HEK293 (cell line): ENCODE measurements around the gene NEK2.

ENCODE experiments used
- CTCF ChIA-PET: fragments of 350-600 bp; formaldehyde crosslinking; extraction: SDS; loops from one replicate; lab custom pipeline; 2021; ENCODE audit warnings: antibody characterized with exemption; lab: Yijun Ruan, JAX
- POLR2A ChIA-PET: fragments of 300-600 bp; formaldehyde crosslinking; extraction: SDS; loops from one replicate; lab custom pipeline; 2020; ENCODE audit warnings: antibody characterized with exemption, inconsistent platforms; lab: Yijun Ruan, JAX
- H3K27ac ChIP-seq: fragments of 200-500 bp; sonication (Bioruptor generic); 2 replicates; pipeline ENCODE4 v1.5.1; 2014; ENCODE audit warnings: low read depth, low read length, control low read depth, inconsistent platforms; ENCODE audit errors: extremely low read depth
- H3K36me3 ChIP-seq, 2 experiments: fragments of 200-500 bp in 1 of 2; sonication (Bioruptor generic) in 1 of 2; 1 replicate in 1 of 2; 2 replicates in 1 of 2; pipeline ENCODE4 v1.5.1; 2014 to 2017; ENCODE audit warnings: inconsistent platforms in 2 of 2, low read length in 2 of 2; ENCODE audit not compliant: control insufficient read depth in 2 of 2, insufficient read depth in 1 of 2
- H3K4me1 ChIP-seq: fragments of 200-500 bp; sonication (Bioruptor generic); 2 replicates; pipeline ENCODE4 v1.5.1; 2014; ENCODE audit warnings: mild to moderate bottlenecking, low read length, inconsistent platforms; ENCODE audit not compliant: control insufficient read depth, insufficient read depth
- H3K4me3 ChIP-seq: 2 replicates; pipeline ENCODE4 v1.5.1; 2011; ENCODE audit warnings: low read depth, mild to moderate bottlenecking, control low read depth, low read length, moderate library complexity
- H3K9me3 ChIP-seq: fragments of 200-500 bp; sonication (Bioruptor generic); 2 replicates; pipeline ENCODE4 v1.5.1; 2014; ENCODE audit warnings: low read depth, low read length, inconsistent platforms; ENCODE audit not compliant: control insufficient read depth, insufficient read depth
- EGR2 ChIP-seq: fragments of 450-650 bp; formaldehyde crosslinking; IDR thresholded peaks from 2 replicates; pipeline ENCODE4 v1.5.1; 2016; ENCODE audit warnings: low read depth, missing biosample characterization, missing genetic modification characterization
- GLI2 ChIP-seq: fragments of 450-650 bp; formaldehyde crosslinking; IDR thresholded peaks from 2 replicates; pipeline ENCODE4; 2017; ENCODE audit warnings: missing biosample characterization, missing genetic modification characterization, low read depth, borderline replicate concordance
- GLIS2 ChIP-seq: fragments of 450-650 bp; formaldehyde crosslinking; IDR thresholded peaks from 2 replicates; pipeline ENCODE4 v1.5.1; 2016; ENCODE audit warnings: missing biosample characterization, missing genetic modification characterization
- KLF7 ChIP-seq: fragments of 450-650 bp; formaldehyde crosslinking; IDR thresholded peaks from 2 replicates; pipeline ENCODE4 v1.5.1; 2016; ENCODE audit warnings: missing biosample characterization, missing genetic modification characterization, borderline replicate concordance
- SP2 ChIP-seq: fragments of 450-650 bp; formaldehyde crosslinking; IDR thresholded peaks from 2 replicates; pipeline ENCODE4 v1.5.1; 2016; ENCODE audit warnings: missing biosample characterization, missing genetic modification characterization
- SP3 ChIP-seq: fragments of 450-650 bp; formaldehyde crosslinking; IDR thresholded peaks from 2 replicates; pipeline ENCODE4 v1.5.1; 2016; ENCODE audit warnings: missing biosample characterization, missing genetic modification characterization
- ZBTB7A ChIP-seq: fragments of 450-650 bp; formaldehyde crosslinking; IDR thresholded peaks from 2 replicates; pipeline ENCODE4 v1.5.1; 2016; ENCODE audit warnings: low read depth, missing biosample characterization, missing genetic modification characterization
- ZBTB8A ChIP-seq: fragments of 450-650 bp; formaldehyde crosslinking; IDR thresholded peaks from 2 replicates; pipeline ENCODE4 v1.5.1; 2016; ENCODE audit warnings: missing biosample characterization, missing genetic modification characterization
- ZFP41 ChIP-seq: fragments of 450-650 bp; formaldehyde crosslinking; IDR thresholded peaks from 2 replicates; pipeline ENCODE4 v1.5.1; 2016; ENCODE audit warnings: missing biosample characterization, missing genetic modification characterization, borderline replicate concordance
- ZNF174 ChIP-seq: fragments of 450-650 bp; formaldehyde crosslinking; IDR thresholded peaks from 2 replicates; pipeline ENCODE4 v1.5.0; 2017; ENCODE audit warnings: missing biosample characterization, mild to moderate bottlenecking, missing genetic modification characterization
- ZNF354C ChIP-seq: fragments of 450-650 bp; formaldehyde crosslinking; IDR thresholded peaks from 2 replicates; pipeline ENCODE4 v1.5.1; 2016; ENCODE audit warnings: missing biosample characterization, missing genetic modification characterization, low read depth, borderline replicate concordance
- ZNF366 ChIP-seq: fragments of 450-650 bp; formaldehyde crosslinking; conservative IDR thresholded peaks from 2 replicates; pipeline ENCODE4 v1.5.1; 2016; ENCODE audit warnings: missing biosample characterization, missing genetic modification characterization
- ZNF416 ChIP-seq: fragments of 450-650 bp; formaldehyde crosslinking; IDR thresholded peaks from 2 replicates; pipeline ENCODE4 v1.5.1; 2016; ENCODE audit warnings: missing biosample characterization, missing genetic modification characterization
- ZNF473 ChIP-seq: fragments of 450-650 bp; formaldehyde crosslinking; IDR thresholded peaks from 2 replicates; pipeline ENCODE4 v1.5.1; 2017; ENCODE audit warnings: missing biosample characterization, missing genetic modification characterization
- ZNF521 ChIP-seq: fragments of 450-650 bp; formaldehyde crosslinking; IDR thresholded peaks from 2 replicates; pipeline ENCODE4 v1.5.1; 2017; ENCODE audit warnings: missing biosample characterization, mild to moderate bottlenecking, missing genetic modification characterization
- ZNF549 ChIP-seq: fragments of 450-650 bp; IDR thresholded peaks from 2 replicates; pipeline ENCODE4 v1.5.1; 2018; ENCODE audit warnings: missing biosample characterization, missing genetic modification characterization, mild to moderate bottlenecking, inconsistent platforms, moderate library complexity
- ZNF558 ChIP-seq: fragments of 450-650 bp; formaldehyde crosslinking; IDR thresholded peaks from 2 replicates; pipeline ENCODE4 v1.5.1; 2016; ENCODE audit warnings: missing biosample characterization, missing genetic modification characterization
- ZNF596 ChIP-seq: fragments of 450-650 bp; IDR thresholded peaks from 2 replicates; pipeline ENCODE4 v1.5.0; 2018; ENCODE audit warnings: missing biosample characterization, mild to moderate bottlenecking, missing genetic modification characterization, moderate library complexity
- ZNF600 ChIP-seq: fragments of 450-650 bp; formaldehyde crosslinking; IDR thresholded peaks from 2 replicates; pipeline ENCODE4 v1.5.1; 2016; ENCODE audit warnings: missing biosample characterization, missing genetic modification characterization
- ZNF626 ChIP-seq: fragments of 450-650 bp; sonication (Bioruptor Pico); formaldehyde crosslinking; IDR thresholded peaks from 2 replicates; pipeline ENCODE4 v1.5.1; 2018; ENCODE audit warnings: missing biosample characterization, missing genetic modification characterization, inconsistent platforms
- ZNF664 ChIP-seq: fragments of 450-650 bp; formaldehyde crosslinking; IDR thresholded peaks from 2 replicates; pipeline ENCODE4 v1.5.1; 2016; ENCODE audit warnings: missing biosample characterization, missing genetic modification characterization
- ZNF707 ChIP-seq: fragments of 450-650 bp; formaldehyde crosslinking; IDR thresholded peaks from 2 replicates; pipeline ENCODE4 v1.5.1; 2016; ENCODE audit warnings: missing biosample characterization, missing genetic modification characterization
- ZNF76 ChIP-seq: fragments of 450-650 bp; formaldehyde crosslinking; IDR thresholded peaks from 2 replicates; pipeline ENCODE4; 2016; ENCODE audit warnings: low read depth, missing biosample characterization, missing genetic modification characterization, borderline replicate concordance
- TF ChIP-seq, protein P1 (sequence below): fragments of 450-650 bp; formaldehyde crosslinking; IDR thresholded peaks from 2 replicates; pipeline ENCODE4 v1.5.1; 2016; ENCODE audit warnings: missing biosample characterization, missing genetic modification characterization
- TF ChIP-seq, protein P2 (sequence below): fragments of 450-650 bp; formaldehyde crosslinking; IDR thresholded peaks from 2 replicates; pipeline ENCODE4 v1.5.1; 2016; ENCODE audit warnings: missing biosample characterization, missing genetic modification characterization
- TF ChIP-seq, protein P3 (sequence below): fragments of 450-650 bp; formaldehyde crosslinking; IDR thresholded peaks from 2 replicates; pipeline ENCODE4 v1.5.1; 2016; ENCODE audit warnings: missing biosample characterization, missing genetic modification characterization
- TF ChIP-seq, protein P4 (sequence below): IDR thresholded peaks from 2 replicates; pipeline ENCODE4 v1.6.1; 2011; ENCODE audit warnings: mild to moderate bottlenecking, low read depth, low read length, borderline replicate concordance
- TF ChIP-seq, protein P5 (sequence below): fragments of 450-650 bp; formaldehyde crosslinking; IDR thresholded peaks from 2 replicates; pipeline ENCODE4 v1.5.1; 2016; ENCODE audit warnings: missing biosample characterization, missing genetic modification characterization

Gene NEK2

DNA sequence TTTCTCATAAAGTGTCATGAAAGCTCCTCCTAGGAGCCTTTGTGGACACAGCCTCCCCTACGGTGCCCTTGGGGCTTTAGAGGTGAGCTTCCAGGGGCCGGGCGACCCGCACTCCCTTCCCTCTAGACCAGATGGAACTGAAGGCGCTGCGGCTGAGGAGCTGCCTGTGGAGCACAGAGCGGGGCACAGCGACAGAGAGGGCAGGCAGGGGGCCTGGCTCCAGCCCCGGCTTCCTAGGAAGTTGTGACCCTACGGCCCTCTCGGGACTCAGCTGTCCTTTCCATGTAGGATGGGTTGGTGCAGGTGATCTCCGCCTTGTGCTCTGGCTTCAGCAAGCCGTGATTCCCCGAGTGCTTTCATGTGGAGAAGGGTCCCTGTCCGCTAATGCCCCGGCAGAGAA lies 23.6 kb upstream of the NEK2 start (continued):
- TF ChIP-seq, protein P1, sequence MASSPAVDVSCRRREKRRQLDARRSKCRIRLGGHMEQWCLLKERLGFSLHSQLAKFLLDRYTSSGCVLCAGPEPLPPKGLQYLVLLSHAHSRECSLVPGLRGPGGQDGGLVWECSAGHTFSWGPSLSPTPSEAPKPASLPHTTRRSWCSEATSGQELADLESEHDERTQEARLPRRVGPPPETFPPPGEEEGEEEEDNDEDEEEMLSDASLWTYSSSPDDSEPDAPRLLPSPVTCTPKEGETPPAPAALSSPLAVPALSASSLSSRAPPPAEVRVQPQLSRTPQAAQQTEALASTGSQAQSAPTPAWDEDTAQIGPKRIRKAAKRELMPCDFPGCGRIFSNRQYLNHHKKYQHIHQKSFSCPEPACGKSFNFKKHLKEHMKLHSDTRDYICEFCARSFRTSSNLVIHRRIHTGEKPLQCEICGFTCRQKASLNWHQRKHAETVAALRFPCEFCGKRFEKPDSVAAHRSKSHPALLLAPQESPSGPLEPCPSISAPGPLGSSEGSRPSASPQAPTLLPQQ (tag by site-specific recombination): no peak
- no peak for TF ChIP-seq ZNF549 (tag by site-specific recombination)

DNA sequence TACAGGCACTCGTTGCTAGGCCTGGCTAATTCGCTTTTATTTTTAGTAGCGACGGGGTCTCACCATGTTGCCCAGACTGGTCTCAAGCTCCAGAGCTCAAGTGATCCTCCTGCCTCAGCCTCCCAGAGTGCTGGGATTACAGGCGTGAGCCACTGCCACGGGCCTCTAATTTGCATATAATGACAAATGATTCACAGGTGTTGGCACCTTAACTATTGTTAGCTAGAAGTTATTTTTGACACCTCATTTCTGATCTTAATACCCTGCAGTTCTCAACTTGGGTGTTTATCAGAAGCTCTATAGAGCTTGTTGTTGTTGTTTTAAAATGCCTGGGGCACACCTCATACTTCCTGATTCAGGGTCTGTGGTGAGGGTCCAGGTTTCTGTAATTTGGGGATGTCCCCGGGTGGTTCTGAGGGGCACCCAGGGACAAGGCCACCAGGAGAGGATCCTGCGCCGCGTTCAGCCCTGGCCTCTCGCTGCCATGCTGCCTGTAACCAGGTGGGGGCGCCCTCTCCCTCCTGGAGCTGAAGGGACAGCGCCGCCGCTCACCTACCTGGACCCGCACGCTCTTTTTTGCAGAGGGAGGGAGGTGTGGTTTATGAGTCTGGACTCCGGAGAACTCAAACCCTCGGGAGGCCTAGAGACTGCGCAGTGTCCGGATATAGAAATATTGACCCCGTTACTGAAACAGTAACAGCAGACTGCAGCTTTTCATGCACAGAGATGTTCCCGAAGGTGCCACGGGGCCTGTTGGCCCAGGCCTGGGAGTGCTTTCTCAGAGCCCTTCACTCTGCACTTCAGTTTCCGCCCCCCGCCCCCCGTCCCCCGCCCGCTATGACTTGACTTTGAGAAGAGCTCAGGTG lies 23.0 kb upstream of the NEK2 start:
- H3K4me3 ChIP-seq: no peak overlapping the region
- H3K9me3 ChIP-seq: no peaks in the 10 kb centered on the region
- H3K27ac ChIP-seq: no peak overlapping the region
- CTCF ChIA-PET: interaction anchor here (0.5 to 5.2 kb wide), 73 partner anchors 11 to 760 kb away, joined by 3 to 60 read pairs (median 4); partner anchors contain the start of genes DTL, INTS7 and NEK2
- no peaks in the 10 kb centered on the region for H3K4me1 ChIP-seq
- POLR2A ChIA-PET: interaction anchor here (1.6 kb wide), 1 partner anchor 23 kb away, joined by 3 read pairs; no protein-coding TSS in a partner anchor
- H3K36me3 ChIP-seq: no peaks in the 10 kb centered on the region
- TF ChIP-seq ZBTB7A (tag by site-specific recombination): no peak
- TF ChIP-seq, protein P2, sequence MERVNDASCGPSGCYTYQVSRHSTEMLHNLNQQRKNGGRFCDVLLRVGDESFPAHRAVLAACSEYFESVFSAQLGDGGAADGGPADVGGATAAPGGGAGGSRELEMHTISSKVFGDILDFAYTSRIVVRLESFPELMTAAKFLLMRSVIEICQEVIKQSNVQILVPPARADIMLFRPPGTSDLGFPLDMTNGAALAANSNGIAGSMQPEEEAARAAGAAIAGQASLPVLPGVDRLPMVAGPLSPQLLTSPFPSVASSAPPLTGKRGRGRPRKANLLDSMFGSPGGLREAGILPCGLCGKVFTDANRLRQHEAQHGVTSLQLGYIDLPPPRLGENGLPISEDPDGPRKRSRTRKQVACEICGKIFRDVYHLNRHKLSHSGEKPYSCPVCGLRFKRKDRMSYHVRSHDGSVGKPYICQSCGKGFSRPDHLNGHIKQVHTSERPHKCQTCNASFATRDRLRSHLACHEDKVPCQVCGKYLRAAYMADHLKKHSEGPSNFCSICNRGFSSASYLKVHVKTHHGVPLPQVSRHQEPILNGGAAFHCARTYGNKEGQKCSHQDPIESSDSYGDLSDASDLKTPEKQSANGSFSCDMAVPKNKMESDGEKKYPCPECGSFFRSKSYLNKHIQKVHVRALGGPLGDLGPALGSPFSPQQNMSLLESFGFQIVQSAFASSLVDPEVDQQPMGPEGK (tag by site-specific recombination): no peak
- TF ChIP-seq, protein P3, sequence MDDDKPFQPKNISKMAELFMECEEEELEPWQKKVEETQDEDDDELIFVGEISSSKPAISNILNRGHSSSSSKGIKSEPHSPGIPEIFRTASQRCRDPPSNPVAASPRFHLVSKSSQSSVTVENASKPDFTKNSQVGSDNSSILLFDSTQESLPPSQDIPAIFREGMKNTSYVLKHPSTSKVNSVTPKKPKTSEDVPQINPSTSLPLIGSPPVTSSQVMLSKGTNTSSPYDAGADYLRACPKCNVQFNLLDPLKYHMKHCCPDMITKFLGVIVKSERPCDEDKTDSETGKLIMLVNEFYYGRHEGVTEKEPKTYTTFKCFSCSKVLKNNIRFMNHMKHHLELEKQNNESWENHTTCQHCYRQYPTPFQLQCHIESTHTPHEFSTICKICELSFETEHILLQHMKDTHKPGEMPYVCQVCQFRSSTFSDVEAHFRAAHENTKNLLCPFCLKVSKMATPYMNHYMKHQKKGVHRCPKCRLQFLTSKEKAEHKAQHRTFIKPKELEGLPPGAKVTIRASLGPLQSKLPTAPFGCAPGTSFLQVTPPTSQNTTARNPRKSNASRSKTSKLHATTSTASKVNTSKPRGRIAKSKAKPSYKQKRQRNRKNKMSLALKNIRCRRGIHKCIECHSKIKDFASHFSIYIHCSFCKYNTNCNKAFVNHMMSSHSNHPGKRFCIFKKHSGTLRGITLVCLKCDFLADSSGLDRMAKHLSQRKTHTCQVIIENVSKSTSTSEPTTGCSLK (tag by site-specific recombination): no peak
- TF ChIP-seq ZNF76 (tag by site-specific recombination): no peak
- TF ChIP-seq EGR2 (tag by site-specific recombination): no peak
- TF ChIP-seq ZNF521 (tag by site-specific recombination): no peak
- TF ChIP-seq ZNF354C (tag by site-specific recombination): no peak
- no peak for TF ChIP-seq ZNF707 (tag by site-specific recombination)
- TF ChIP-seq GLI2: no peak
- TF ChIP-seq ZBTB8A (tag by site-specific recombination): 0 out of 2 replicates have a peak, but pooled peaks have one; percentile 15
- TF ChIP-seq SP3 (tag by site-specific recombination): 0 out of 2 replicates have a peak, but pooled peaks have one; percentile 27
- 0 out of 2 replicates have a peak, but pooled peaks have one; percentile 26 for TF ChIP-seq ZNF600 (tag by site-specific recombination)
- TF ChIP-seq ZNF596: no peak
- no peak for TF ChIP-seq ZNF558 (tag by site-specific recombination)
- TF ChIP-seq ZNF366 (tag by site-specific recombination): 0 out of 2 replicates have a peak, but pooled peaks have one; percentile 39
- TF ChIP-seq ZNF174 (tag by site-specific recombination): no peak
- TF ChIP-seq ZNF626: no peak
- no peak for TF ChIP-seq ZNF473 (tag by site-specific recombination)
- peak; percentile 55 for TF ChIP-seq GLIS2 (tag by site-specific recombination)
- TF ChIP-seq ZNF416 (tag by site-specific recombination): no peak
- TF ChIP-seq ZNF664 (tag by site-specific recombination): no peak
- TF ChIP-seq, protein P4, sequence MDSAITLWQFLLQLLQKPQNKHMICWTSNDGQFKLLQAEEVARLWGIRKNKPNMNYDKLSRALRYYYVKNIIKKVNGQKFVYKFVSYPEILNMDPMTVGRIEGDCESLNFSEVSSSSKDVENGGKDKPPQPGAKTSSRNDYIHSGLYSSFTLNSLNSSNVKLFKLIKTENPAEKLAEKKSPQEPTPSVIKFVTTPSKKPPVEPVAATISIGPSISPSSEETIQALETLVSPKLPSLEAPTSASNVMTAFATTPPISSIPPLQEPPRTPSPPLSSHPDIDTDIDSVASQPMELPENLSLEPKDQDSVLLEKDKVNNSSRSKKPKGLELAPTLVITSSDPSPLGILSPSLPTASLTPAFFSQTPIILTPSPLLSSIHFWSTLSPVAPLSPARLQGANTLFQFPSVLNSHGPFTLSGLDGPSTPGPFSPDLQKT: no peak
- no peak for TF ChIP-seq ZFP41 (tag by site-specific recombination)
- TF ChIP-seq, protein P5, sequence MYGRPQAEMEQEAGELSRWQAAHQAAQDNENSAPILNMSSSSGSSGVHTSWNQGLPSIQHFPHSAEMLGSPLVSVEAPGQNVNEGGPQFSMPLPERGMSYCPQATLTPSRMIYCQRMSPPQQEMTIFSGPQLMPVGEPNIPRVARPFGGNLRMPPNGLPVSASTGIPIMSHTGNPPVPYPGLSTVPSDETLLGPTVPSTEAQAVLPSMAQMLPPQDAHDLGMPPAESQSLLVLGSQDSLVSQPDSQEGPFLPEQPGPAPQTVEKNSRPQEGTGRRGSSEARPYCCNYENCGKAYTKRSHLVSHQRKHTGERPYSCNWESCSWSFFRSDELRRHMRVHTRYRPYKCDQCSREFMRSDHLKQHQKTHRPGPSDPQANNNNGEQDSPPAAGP (tag by site-specific recombination): peak; percentile 64; the same call in 1 of the 2 replicates
- no peak for TF ChIP-seq SP2 (tag by site-specific recombination)
- TF ChIP-seq KLF7 (tag by site-specific recombination): no peak
